HEK293 (cell line): ENCODE results near the gene IGF2BP1.
A peak's percentile ranks its signal among the peaks of the same experiment; 100 is the strongest.

Experiments
- BCL11B ChIP-seq: fragments of 450-650 bp; formaldehyde crosslinking; IDR thresholded peaks from 2 replicates; pipeline ENCODE4 v1.5.1; 2016; ENCODE audit warnings: low read depth, missing biosample characterization, missing genetic modification characterization
- IKZF3 ChIP-seq: fragments of 450-650 bp; IDR thresholded peaks from 2 replicates; pipeline ENCODE4 v1.5.0; 2018; ENCODE audit warnings: missing biosample characterization, mild to moderate bottlenecking, missing genetic modification characterization, moderate library complexity
- ZBTB10 ChIP-seq: fragments of 450-650 bp; formaldehyde crosslinking; IDR thresholded peaks from 2 replicates; pipeline ENCODE4 v1.5.1; 2016; ENCODE audit warnings: missing biosample characterization, missing genetic modification characterization
- ZBTB11 ChIP-seq: fragments of 450-650 bp; formaldehyde crosslinking; conservative IDR thresholded peaks from 2 replicates; pipeline ENCODE4 v1.5.1; 2016; ENCODE audit warnings: low read depth, missing biosample characterization, missing genetic modification characterization
- ZBTB17 ChIP-seq: fragments of 450-650 bp; formaldehyde crosslinking; IDR thresholded peaks from 2 replicates; pipeline ENCODE4 v1.5.1; 2016; ENCODE audit warnings: missing biosample characterization, missing genetic modification characterization
- ZBTB20 ChIP-seq: fragments of 450-650 bp; formaldehyde crosslinking; IDR thresholded peaks from 2 replicates; pipeline ENCODE4 v1.5.1; 2016; ENCODE audit warnings: missing biosample characterization, missing genetic modification characterization
- ZFHX2 ChIP-seq: fragments of 450-650 bp; formaldehyde crosslinking; conservative IDR thresholded peaks from 2 replicates; pipeline ENCODE4 v1.5.1; 2016; ENCODE audit warnings: missing biosample characterization, missing genetic modification characterization
- ZNF223 ChIP-seq: fragments of 450-650 bp; formaldehyde crosslinking; IDR thresholded peaks from 2 replicates; pipeline ENCODE4 v1.5.1; 2016; ENCODE audit warnings: missing biosample characterization, missing genetic modification characterization
- ZNF391 ChIP-seq: fragments of 450-650 bp; formaldehyde crosslinking; IDR thresholded peaks from 2 replicates; pipeline ENCODE4 v1.5.1; 2016; ENCODE audit warnings: low read depth, missing biosample characterization, missing genetic modification characterization, borderline replicate concordance
- ZNF398 ChIP-seq: fragments of 450-650 bp; formaldehyde crosslinking; IDR thresholded peaks from 2 replicates; pipeline ENCODE4 v1.5.1; 2017; ENCODE audit warnings: missing biosample characterization, missing genetic modification characterization
- ZNF530 ChIP-seq: fragments of 450-650 bp; formaldehyde crosslinking; IDR thresholded peaks from 2 replicates; pipeline ENCODE4 v1.5.1; 2016; ENCODE audit warnings: low read depth, missing biosample characterization, missing genetic modification characterization
- ZNF549 ChIP-seq: fragments of 450-650 bp; IDR thresholded peaks from 2 replicates; pipeline ENCODE4 v1.5.1; 2018; ENCODE audit warnings: missing biosample characterization, missing genetic modification characterization, mild to moderate bottlenecking, inconsistent platforms, moderate library complexity
- ZNF558 ChIP-seq: fragments of 450-650 bp; formaldehyde crosslinking; IDR thresholded peaks from 2 replicates; pipeline ENCODE4 v1.5.1; 2016; ENCODE audit warnings: missing biosample characterization, missing genetic modification characterization
- ZNF585B ChIP-seq: fragments of 450-650 bp; formaldehyde crosslinking; IDR thresholded peaks from 2 replicates; pipeline ENCODE4 v1.5.1; 2016; ENCODE audit warnings: missing biosample characterization, missing genetic modification characterization
- ZNF600 ChIP-seq: fragments of 450-650 bp; formaldehyde crosslinking; IDR thresholded peaks from 2 replicates; pipeline ENCODE4 v1.5.1; 2016; ENCODE audit warnings: missing biosample characterization, missing genetic modification characterization
- ZNF692 ChIP-seq: fragments of 450-650 bp; formaldehyde crosslinking; IDR thresholded peaks from 2 replicates; pipeline ENCODE4 v1.5.1; 2016; ENCODE audit warnings: missing biosample characterization, missing genetic modification characterization
- ZXDB ChIP-seq: fragments of 450-650 bp; formaldehyde crosslinking; IDR thresholded peaks from 2 replicates; pipeline ENCODE4 v1.5.1; 2016; ENCODE audit warnings: missing biosample characterization, missing genetic modification characterization

IGF2BP1 gene

GRCh38 chr17:48998587-48999440 lies 1.6 kb downstream of the IGF2BP1 start (continued):
- TF ChIP-seq ZNF398 (tag by site-specific recombination) (no peak), ZNF558 (tag by site-specific recombination) (no peak), ZBTB10 (tag by site-specific recombination) (peak; percentile 18; the same call in 1 of the 2 replicates), IKZF3 (tag by site-specific recombination) (peak; percentile 64; the same call in 1 of the 2 replicates), ZXDB (tag by site-specific recombination) (0 out of 2 replicates have a peak, but pooled peaks have one; percentile 15), ZBTB17 (peak; percentile 64), ZNF585B (tag by site-specific recombination) (no peak), ZFHX2 (tag by site-specific recombination) (peak; percentile 71), ZNF549 (no peak), ZNF600 (0 out of 2 replicates have a peak, but pooled peaks have one; percentile 10), ZNF391 (no peak), ZBTB11 (0 out of 2 replicates have a peak, but pooled peaks have one; percentile 14), ZNF692 (peak; percentile 88), ZBTB20 (tag by site-specific recombination) (peak; percentile 7; the same call in 1 of the 2 replicates), ZNF223 (tag by site-specific recombination) (no peak), BCL11B (tag by site-specific recombination) (peak; percentile 30; the same call in 1 of the 2 replicates), ZNF530 (tag by site-specific recombination) (no peak)
- TF ChIP-seq, all 188 proteins: peak for 14
